GM12875 (cell line): ENCODE measurements around the gene CCDC85B.

Source experiments
- H3K4me3 ChIP-seq: one replicate; pipeline ENCODE4 v1.5.1; 2011; ENCODE audit warnings: low read depth, low read length, control low read depth
- TF ChIP-seq, protein P1 (sequence below): IDR thresholded peaks from 2 replicates; pipeline ENCODE4 v1.5.1; 2011; ENCODE audit warnings: low read depth, mild to moderate bottlenecking, control low read depth, inconsistent platforms, low read length, moderate library complexity, borderline replicate concordance; ENCODE audit not compliant: insufficient read depth

CCDC85B gene

GRCh38 chr11:65857853-65858680 is 32.4 kb upstream of the CCDC85B start, which contains the start of gene CFL1:
TSS of gene CFL1 (minus strand) at chr11:65858180. CDS start at chr11:65858099, 81 bp downstream.
- TF ChIP-seq, protein P1, sequence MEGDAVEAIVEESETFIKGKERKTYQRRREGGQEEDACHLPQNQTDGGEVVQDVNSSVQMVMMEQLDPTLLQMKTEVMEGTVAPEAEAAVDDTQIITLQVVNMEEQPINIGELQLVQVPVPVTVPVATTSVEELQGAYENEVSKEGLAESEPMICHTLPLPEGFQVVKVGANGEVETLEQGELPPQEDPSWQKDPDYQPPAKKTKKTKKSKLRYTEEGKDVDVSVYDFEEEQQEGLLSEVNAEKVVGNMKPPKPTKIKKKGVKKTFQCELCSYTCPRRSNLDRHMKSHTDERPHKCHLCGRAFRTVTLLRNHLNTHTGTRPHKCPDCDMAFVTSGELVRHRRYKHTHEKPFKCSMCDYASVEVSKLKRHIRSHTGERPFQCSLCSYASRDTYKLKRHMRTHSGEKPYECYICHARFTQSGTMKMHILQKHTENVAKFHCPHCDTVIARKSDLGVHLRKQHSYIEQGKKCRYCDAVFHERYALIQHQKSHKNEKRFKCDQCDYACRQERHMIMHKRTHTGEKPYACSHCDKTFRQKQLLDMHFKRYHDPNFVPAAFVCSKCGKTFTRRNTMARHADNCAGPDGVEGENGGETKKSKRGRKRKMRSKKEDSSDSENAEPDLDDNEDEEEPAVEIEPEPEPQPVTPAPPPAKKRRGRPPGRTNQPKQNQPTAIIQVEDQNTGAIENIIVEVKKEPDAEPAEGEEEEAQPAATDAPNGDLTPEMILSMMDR = no peak
- H3K4me3 ChIP-seq = peak within 1 kb of the TSS; percentile 93

- TF ChIP-seq, protein P1 = no peak
- H3K4me3 ChIP-seq = peak overlapping the region; percentile 93
Observed at GRCh38 chr11:65858681-65859087, 31.8 kb upstream of the CCDC85B start.

DNA sequence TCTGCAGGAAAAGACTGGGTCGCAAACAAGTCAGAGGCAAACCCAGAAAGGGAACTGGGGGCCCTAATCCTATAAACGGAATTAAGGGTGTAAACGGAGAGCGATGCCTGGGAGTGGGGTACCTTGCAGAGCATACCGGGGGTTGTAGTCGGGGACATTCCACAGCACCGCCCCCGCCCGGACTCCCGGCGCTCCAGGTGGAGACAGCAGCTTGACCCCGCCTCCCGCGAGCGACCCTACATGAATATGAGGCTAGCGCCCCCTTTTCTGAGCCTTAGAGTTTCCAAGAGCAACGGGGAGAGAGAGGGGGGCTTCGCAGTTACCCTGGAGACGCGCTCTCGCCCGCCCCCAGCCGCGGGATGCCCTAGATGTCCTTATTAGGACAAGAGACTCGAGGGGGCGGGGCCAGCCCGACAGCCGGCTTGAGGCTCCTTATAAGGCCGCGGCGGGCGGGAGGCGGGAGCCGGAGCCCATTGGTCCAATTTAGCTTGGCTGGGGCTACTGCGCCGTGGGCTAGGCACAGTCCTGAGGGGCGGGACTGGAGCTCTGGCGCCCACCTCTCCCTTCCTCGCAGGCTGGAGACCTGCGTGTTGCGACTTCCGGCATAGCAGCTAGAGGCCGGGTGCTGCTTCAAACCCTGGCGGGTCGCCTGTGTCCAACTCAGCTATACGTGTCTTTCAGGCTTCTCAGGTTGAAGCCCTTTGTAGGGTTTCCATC is 31.2 kb upstream of the CCDC85B start:
- peak overlapping the region; percentile 93 for H3K4me3 ChIP-seq
- TF ChIP-seq, protein P1 = no peak

DNA sequence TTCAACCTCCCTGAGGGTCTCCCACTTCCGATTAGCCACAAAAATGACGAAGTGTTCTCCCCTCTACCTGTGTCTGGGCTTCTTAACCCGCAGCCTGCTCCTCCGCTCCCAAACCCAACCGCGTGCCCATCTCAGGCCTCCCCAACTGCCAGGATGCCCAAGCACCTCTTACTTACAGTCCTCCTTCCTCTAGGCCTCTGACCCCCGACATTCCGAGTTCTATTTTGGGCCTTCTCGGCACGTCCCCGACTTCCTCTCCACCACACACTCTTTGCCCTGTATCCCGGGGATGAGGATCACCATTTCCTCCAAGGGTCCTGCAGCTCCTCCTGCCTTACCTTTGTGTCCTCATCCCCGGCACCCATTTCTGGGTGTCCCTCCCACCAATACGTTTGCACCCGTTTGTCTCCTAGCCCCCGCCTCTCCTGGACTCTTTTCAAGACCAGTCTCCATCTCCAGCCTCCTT is 30.6 kb upstream of the CCDC85B start:
- TF ChIP-seq, protein P1 = no peak
- peak overlapping the region; percentile 89 for H3K4me3 ChIP-seq

- TF ChIP-seq, protein P1 = peak; percentile 87
Observed at GRCh38 chr11:65860278-65861164, 30.0 kb upstream of the CCDC85B start, which contains the start of gene MUS81. TSS of gene MUS81 (plus strand) at chr11:65860433. CDS start at chr11:65860754, 321 bp downstream.

DNA sequence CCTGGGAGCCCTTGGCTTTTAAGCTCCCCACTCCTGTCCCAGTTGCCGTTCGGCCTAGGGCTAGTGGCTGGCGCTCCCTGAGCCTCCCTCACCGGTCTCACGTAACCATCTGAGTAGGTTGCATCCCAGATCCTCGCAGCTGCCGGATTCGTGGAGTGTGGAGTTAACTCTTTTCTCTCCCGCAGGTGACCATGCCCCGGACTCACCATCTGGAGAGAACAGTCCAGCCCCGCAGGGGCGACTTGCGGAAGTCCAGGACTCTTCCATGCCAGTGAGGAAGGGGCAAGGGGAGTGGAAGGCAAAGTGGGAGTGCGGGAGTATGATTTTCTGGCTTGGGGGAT is 29.3 kb upstream of the CCDC85B start:
- H3K4me3 ChIP-seq = peak overlapping the region; percentile 89
- TF ChIP-seq, protein P1 = no peak

More at GRCh38 chr11:65860278-65861164, 30.0 kb upstream of the CCDC85B start, which contains the start of gene MUS81:
- peak within 1 kb of the TSS; percentile 93 for H3K4me3 ChIP-seq
